HG03064 (cell line): ENCODE results near the gene CD82.
"Not testable (repeated sequence)": the region's sequence is repeated elsewhere in the genome, so short reads cannot be mapped to it uniquely, and the experiment has no call there.

Source experiments
- ATAC-seq: cut with Tn5 transposase; IDR thresholded peaks from one replicate; pipeline ENCODE4 v1.9.1; 2021; ENCODE audit warnings: low read depth; ENCODE audit not compliant: unreplicated experiment

The CD82 gene

DNA sequence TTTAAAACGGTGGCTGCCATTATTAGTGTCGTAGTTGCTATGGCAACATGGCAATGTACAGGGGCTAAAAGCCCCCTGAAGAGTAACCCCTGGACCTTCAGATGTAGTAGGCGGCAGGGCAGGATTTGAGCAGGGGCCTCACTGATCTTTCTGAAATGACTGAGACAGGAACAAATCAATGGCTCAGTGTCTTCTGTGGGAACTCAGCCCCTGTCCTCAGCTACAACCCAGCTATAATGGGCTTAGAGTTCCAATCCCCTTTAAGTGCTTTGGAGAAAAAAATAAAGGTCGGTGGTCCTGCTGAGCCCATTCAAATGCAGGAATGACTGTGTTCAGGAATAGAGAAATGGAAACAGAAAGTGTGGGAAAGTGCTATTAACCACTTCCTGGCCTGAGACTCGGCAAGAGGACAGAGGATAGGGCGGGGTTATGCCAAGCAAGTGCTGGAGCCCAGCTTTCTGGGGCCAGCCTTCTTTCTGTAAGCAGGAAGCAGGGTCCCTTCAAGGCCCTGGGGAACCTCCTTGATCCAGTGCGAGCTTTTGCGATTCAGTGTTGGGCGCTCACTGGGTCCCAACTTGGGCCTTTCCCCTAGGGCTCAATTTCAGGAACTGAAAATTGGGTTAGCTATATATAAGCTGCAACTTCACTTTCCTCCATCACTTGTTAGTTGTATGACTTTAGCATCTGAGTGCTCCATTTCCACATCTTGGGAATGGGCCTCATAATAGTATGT lies 6.1 kb upstream of the CD82 start:
- ATAC-seq = peak; percentile 58

DNA sequence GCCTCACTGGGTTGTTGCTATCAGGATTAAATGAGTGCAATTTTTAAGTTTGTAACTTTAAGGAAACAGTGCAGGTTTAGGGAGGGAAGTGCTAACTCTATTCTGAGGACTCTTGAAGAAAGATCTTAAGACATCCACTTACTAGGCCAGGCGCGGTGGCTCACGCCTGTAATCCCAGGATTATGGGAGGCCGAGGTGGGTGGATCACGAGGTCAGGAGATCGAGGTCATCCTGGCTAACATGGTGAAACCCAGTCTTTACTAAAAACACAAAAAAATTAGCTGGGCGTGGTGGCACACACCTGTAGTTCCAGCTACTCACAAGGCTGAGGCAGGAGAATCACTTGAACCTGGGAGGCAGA lies 5.5 kb upstream of the CD82 start:
- ATAC-seq = not testable (repeated sequence)

DNA sequence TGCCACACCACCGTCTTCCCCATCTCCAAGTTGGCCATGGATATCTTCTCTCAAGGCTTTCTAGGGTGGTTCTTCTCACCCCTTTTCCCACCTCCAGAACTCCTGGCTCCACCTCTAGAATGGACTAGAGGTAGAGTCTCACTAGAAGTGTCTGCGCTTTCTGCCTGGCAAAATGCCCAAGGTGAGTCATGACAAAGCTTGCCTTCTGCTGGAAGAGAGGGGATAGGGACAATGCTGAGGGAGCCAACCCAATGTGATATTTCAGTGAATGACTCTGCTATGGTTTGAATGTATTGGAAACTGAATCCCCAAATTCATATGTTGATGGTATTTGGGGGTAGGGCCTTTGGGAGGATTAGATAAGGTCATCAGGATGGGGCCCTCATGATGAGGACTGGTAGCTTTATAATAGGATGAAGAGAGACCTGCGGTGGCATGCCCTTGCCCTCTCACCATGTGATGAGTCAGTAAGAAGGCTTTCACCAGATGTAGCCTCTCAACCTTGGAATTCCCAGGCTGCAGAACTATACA lies 4.1 kb upstream of the CD82 start:
- ATAC-seq = no peak

DNA sequence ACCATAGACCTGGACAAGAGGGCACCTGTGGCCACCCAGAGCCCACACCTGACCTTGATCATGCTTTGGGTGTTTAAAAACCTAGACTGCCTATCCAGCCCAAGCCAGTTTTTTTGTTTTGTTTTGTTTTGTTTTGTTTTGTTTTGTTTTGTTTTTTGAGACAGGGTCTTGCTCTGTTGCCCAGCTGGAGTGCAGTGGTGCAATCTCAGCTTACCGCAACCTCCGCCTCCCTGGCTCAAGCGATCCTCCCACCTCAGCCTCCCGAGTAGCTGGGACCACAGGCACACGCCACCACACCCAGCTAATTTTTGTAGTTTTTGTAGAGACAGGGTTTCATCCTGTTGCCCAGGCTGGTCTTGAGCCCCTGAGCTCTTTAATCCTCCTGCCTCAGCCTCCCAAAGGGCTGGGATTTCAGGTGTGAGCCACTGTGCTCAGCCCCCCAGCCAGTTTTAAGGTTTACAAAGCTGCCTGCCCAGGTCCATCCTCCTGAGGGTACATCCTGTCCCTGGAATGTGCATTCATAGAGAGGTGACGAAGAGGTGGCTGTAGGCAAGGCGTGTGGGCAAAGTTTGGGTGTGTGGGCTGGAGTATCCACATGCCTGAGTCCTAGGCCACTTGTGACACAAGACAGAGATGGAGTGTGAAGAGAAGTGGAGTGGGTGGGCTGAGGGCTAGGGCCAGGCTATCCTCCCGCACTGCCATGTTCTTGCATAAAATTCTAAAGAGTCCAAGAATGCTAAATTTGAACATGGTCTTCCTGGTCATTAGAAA lies 3.3 kb upstream of the CD82 start:
- ATAC-seq = no peak

DNA sequence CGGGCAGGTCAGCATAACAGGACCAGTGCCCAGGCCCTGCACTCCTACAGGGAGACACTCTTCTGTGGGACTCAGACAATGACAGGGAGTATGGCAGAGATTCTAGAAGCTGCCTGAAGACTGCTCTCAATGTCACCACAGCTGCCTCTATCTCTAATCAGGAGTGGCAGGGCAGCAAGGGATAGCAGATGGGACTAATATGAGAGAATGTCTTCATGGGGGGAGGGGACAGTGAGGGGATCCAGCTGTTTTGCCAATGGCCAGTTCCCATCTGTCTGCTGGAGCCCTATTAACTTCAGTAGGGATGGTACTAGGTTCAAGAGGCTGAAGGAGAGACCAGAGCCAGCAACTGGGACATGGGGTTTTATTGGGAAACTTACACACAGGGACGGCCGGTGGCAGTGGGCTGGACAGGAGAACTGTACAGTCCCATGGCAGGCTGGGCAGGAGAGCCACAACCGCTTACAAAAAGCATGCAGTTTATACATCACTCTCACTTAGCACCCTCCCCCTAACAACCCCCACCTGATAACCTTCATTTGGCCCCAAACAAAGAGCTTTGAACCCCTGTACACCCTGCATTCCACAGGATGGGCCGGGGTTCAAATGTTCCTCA lies 2.5 kb upstream of the CD82 start:
- ATAC-seq = no peak

GRCh38 chr11:44563711-44564110 lies 1.8 kb upstream of the CD82 start:
- no peak for ATAC-seq

DNA sequence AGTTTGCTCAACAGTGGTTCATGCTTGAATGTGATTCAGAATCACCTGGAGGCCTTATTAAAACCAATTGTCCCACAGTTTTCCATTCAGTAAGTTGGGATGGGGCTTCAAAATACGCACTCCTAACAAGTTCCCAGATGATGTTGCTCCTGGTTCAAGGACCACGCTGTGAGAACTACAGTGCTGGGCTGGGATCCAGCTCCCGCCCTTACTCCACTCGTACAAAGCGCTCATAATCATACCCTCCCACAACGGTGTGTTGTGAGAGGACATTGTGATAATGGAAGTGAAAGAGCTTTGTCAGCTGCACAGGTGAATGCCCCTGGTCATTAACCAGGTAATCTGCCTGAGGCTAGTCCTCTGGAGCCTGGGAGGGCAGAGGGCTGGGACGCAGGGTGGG lies 1.3 kb upstream of the CD82 start:
- ATAC-seq = no peak

- ATAC-seq = no peak
Observed at GRCh38 chr11:44564670-44565210, 723 bp upstream of the CD82 start.

DNA sequence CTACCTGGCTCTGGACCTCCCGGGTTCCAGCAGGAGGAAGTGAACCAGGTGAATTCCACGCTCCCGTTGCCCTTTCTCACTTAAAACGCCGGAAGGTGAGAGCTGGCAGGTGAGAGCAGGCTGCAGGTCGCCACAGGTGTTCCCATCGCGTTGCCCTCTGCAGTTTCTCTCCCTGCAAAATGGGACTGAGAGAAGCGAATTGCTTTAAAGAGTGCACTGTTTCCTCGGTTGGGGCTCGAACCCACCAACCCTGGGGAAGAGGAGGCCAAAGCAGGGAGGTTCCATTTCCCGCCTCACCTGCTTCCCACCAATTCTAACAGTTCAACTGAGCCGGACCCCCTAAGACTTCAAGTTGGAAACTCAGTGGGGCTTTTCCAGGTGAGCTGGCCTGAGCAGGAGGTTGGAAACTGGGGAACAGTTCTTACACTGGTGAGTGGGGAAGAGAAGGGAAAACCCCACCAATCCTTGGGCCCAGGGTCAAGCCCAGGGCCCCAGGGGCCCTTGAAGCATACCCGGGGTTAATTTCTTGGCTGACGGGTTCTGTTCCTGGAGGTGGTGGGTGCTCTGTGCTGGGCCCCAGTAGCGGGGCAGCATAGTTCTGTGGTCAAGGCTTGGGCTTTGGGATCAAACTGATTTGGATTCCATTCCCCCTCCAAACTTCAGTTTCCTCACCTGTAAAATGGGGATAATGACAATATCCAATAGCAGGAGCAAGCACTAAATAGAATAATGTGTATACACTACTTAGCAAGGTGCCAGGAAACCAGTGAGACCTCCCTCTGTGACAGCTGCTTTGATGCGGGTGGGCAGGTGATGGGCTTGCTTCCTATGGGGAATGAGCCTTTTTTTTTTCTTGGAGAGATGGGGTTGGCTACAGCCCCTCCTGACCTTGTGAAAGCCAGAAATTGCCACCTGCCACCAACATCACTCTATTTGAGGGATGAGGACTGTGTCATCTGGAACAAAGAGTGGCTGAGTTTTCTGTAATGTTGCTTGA lies 788 bp downstream of the CD82 start:
- no peak for ATAC-seq

DNA sequence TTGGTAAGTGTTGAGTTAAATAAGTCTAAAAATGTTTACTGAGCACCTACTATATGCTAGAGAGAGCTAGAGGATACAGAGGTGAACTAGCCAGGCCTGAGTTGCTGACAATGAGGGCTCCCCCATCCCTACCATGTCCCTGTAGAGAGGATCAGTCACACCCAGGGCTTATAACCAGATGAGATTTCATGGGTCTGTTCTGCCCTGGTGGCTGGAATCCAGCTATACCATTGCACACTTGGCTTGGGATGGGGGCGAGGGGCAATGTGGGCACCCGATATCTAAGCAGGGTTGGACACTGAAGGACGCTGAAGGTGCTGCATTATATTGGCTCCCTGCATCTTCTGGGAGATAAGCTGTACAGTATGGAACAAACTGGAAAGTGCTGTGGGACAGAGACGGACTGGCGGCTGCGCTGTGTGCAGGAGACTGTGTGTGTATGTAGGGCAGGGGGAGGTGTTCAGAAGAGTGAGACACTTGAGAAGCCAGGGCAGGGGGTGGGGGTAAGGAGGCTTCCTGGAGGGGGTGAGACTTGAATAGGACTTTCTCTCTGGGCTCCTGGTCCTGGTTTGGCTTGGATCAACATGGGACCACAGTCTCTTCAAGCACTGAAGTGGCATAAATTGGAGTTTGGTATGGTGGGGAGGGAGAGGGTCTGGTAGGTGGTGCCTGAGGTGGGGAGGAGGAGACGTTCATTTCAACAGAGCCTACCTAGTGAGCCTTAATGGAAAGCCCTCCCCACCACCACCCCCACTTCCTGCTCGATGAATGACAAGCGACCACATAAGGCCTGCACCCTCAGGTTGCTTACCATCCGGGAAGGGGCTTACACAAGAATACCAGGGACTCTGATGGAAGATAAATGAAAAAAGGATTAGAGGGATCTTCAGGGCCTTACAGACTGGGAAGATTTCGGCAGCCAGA lies 1.8 kb downstream of the CD82 start:
- no peak for ATAC-seq

DNA sequence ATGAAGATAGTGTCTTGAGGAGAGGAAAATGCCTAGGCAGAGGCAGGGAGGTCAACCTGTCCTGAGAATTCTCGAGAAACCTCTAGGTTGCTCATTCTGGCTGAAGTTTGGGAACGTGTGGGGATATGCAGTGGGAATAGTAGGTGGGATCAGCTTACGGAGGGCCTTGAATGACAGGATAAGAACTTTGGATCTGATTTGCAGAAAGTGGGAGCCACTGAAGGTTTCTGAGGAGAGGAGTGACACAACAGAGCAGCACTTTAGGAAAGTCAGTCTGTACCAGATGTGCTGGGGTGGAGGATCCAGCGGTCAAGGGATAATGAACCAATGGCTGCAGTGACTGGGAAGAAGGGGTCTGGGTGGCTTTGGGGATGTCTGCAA lies 2.4 kb downstream of the CD82 start:
- ATAC-seq = no peak

DNA sequence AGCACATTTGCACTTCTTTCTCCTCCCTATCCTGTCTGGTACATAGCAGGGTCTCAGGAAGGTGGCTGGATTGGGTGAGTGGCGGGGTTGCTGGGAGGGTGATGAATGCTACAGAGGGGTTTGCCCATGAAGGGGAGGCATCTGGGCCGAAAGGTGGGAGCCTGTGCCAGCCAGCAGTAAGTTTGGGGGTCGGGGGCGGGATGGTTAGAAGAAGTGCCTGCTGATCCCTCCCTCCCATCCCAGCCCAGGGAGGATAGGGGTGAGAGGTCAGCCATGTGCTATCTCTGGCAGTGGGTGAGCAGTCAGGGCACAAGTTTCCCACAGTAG lies 2.8 kb downstream of the CD82 start:
- no peak for ATAC-seq

GRCh38 chr11:44568658-44569473 lies 3.4 kb downstream of the CD82 start:
- peak; percentile 43 for ATAC-seq

GRCh38 chr11:44570411-44571155 lies 5.1 kb downstream of the CD82 start:
- no peak for ATAC-seq

GRCh38 chr11:44571871-44572270 lies 6.4 kb downstream of the CD82 start:
- no peak for ATAC-seq

- no peak for ATAC-seq
Observed at GRCh38 chr11:44572436-44572835, 7.0 kb downstream of the CD82 start.

GRCh38 chr11:44572884-44573283 lies 7.4 kb downstream of the CD82 start:
- ATAC-seq = no peak

- no peak for ATAC-seq
Observed at GRCh38 chr11:44573333-44573732, 7.9 kb downstream of the CD82 start.
